Brain microvascular endothelial cell (primary cell): ENCODE data around the gene CDCP1.
"Not testable (repeated sequence)": the region's sequence is repeated elsewhere in the genome, so short reads cannot be mapped to it uniquely, and the experiment has no call there.

Experiments used
- DNase-seq: peaks from one replicate; pipeline ENCODE4 v3.0.0-alpha.2; 2020
- H3K27ac ChIP-seq: fragments of 250-450 bp; sonication (Bioruptor Pico); 2 replicates; pipeline ENCODE4 v1.5.1; 2020; ENCODE audit warnings: mild to moderate bottlenecking, moderate library complexity
- H3K27me3 ChIP-seq: fragments of 250-450 bp; sonication (Bioruptor Pico); replicated peaks from 2 replicates; pipeline ENCODE4 v1.5.1; 2020; ENCODE audit warnings: mild to moderate bottlenecking
- H3K36me3 ChIP-seq: fragments of 250-450 bp; sonication (Bioruptor Pico); replicated peaks from 2 replicates; pipeline ENCODE4 v1.5.1; 2020; ENCODE audit warnings: mild to moderate bottlenecking
- H3K4me3 ChIP-seq: 2 replicates; pipeline ENCODE4 v1.5.1; 2011; ENCODE audit warnings: low read depth, mild to moderate bottlenecking, control low read depth, low read length, moderate library complexity
- in situ Hi-C: cut with HindIII; loops from 2 replicates; pipeline ENCODE4 v1.10.0; 2017; ENCODE audit warnings: low sequenced_read_pairs, low pct_ligation_motif_present
- TF ChIP-seq, protein P1 (sequence below): IDR thresholded peaks from 2 replicates; pipeline ENCODE4 v1.5.1; 2011; ENCODE audit warnings: low read depth, mild to moderate bottlenecking, moderate library complexity, low read length, control low read depth, inconsistent platforms; ENCODE audit errors: missing control alignments

The CDCP1 gene

DNA sequence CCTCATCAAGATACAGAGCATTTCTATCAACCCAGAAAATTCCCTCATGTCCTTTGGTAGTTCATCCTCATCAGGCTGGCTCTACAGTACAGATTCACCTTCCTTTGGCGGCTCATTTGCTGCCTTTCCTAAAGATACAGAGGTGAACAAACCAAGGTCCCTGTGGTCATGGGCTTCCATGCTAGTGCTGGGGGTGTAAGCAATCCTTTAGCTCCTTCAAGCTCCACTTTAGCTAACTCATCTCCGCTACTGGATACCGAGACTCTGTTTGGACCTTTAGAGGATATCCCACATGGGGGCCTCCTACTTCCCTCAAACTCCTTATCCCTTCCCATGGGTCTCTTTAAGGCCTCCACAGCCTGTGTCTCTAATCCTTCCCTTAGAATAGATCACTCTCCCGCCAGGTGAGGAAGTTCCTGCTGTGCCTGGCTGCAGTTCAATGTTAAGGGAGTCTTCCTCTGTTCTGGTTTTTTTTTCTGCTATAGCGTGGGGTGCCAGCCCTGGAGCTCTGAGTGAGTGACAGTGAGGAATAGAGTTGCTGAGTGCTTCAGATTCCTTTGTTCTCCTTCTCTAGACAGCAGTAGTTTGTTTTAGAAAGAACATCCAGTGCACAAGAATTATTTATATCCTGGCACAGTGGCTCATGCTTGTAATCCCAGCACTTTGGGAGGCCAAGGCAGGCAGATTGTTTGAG lies 89.4 kb downstream of the CDCP1 start:
- TF ChIP-seq, protein P1, sequence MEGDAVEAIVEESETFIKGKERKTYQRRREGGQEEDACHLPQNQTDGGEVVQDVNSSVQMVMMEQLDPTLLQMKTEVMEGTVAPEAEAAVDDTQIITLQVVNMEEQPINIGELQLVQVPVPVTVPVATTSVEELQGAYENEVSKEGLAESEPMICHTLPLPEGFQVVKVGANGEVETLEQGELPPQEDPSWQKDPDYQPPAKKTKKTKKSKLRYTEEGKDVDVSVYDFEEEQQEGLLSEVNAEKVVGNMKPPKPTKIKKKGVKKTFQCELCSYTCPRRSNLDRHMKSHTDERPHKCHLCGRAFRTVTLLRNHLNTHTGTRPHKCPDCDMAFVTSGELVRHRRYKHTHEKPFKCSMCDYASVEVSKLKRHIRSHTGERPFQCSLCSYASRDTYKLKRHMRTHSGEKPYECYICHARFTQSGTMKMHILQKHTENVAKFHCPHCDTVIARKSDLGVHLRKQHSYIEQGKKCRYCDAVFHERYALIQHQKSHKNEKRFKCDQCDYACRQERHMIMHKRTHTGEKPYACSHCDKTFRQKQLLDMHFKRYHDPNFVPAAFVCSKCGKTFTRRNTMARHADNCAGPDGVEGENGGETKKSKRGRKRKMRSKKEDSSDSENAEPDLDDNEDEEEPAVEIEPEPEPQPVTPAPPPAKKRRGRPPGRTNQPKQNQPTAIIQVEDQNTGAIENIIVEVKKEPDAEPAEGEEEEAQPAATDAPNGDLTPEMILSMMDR: no peak
- no peak overlapping the region for H3K27ac ChIP-seq
- in situ Hi-C loops: no loop called here
- no peak for DNase-seq
- no peaks in the 10 kb centered on the region for H3K36me3 ChIP-seq
- H3K4me3 ChIP-seq: no peak overlapping the region
- no peaks in the 10 kb centered on the region for H3K27me3 ChIP-seq

DNA sequence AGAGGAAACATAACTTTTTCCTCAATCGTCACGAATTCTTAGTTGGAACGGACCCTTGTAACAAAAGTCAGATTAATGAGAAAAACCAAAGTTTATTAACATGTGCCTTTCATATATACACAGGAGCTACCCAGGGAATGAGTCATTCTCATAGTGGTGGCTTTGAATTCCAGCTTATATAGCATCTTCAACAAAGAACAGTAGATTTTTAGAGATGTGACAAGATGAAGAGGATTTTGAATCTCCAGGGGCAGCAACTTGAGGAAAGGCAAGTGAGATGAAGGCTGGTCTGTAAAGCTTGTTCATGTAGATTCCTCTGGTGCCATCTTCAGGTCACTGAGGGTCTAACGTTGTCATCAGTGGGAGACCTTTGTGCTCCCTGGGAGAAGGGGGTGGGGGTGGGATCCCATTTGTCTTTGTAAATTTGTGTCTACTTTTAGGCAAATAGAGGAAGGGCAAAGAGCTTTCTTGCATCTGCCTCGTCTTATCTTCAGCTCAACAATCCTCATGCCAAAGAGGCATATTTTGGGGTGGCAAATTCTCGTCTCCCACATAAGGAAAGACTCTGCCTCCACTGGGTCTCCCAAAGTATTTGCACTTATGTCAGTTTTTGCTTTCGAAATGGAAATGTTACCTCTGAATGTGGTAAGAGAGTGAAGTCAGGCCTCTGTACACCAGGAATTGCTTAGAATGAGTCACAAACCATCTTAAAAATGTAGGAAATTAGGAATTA lies 90.6 kb downstream of the CDCP1 start:
- in situ Hi-C loops: no loop called here
- H3K4me3 ChIP-seq: no peak overlapping the region
- H3K36me3 ChIP-seq: no peaks in the 10 kb centered on the region
- H3K27ac ChIP-seq: peak overlapping the region; percentile 40
- TF ChIP-seq, protein P1: peak; percentile 15
- no peaks in the 10 kb centered on the region for H3K27me3 ChIP-seq
- DNase-seq: no peak

DNA sequence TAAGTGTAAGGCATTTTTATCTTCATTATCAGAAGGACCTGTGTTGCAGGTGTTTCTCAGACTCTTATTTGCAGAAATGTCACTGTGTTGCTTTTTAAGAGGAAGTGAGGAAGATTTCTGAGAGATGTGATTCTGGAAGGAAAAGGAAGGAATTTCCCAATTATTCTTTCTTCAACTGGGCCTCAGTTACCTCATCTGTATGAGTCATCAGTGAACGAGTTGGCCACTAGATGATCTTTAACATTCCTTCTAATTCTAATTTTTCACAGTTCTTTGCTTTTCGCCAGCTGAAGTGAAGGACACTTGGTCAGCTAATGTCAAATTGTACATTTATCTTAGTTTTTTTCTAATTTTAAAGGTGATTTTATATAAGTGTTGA lies 91.2 kb downstream of the CDCP1 start:
- Histone ChIP-seq H3K27me3 (no peaks in the 10 kb centered on the region), H3K27ac (peak overlapping the region; percentile 40), H3K4me3 (no peak overlapping the region), H3K36me3 (no peaks in the 10 kb centered on the region)
- TF ChIP-seq, protein P1: no peak
- DNase-seq: no peak
- in situ Hi-C loops: no loop called here

DNA sequence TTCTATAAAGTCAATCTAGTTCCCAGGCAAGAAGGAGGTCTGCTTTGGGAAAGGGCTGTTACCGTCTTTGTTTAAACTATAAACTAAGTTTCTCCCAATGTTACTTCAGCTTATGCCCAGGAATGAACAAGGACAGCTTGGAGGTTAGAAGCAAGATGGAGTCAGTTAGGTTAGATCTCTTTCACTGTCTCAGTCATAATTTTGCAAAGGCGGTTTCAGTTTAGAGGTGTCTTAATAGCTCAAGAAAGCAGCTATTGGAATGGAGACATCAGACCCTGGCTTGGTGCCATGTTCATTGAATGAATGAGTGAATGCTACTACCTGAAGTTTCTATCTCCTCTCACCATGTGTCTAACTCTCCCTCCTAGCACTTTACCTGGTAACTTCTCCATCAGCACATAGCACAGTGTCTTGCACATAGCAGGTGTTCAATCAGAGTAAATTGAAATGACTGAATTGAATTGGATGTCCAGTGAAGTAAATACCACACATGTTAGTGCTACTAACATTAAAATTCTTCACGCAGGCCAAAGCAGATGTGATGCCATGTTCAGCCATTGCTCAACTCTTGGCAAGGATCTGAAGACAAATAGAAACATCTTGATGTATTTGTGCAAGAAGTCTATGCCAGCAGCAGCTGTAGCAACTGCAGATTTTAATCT lies 91.9 kb downstream of the CDCP1 start:
- in situ Hi-C loops: no loop called here
- TF ChIP-seq, protein P1: no peak
- H3K27ac ChIP-seq: peak overlapping the region; percentile 40

DNA sequence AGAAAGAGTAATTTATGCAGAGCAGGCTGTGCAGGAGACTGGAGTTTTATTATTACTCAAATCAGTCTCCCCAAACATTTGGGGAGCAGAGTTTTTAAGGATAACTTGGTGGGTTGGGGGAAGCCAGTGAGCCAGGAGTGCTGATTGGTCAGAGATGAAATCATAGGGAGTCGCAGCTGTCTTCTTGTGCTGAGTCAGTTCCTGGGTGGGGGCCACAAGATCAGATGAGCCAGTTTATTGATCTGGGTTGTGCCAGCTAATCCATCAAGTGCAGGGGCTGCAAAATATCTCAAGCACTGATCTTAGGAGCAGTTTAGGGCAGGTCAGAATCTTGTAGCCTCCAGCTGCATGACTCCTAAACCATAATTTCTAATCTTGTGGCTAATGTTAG lies 92.4 kb downstream of the CDCP1 start:
- in situ Hi-C loops, DNase-seq, H3K27ac ChIP-seq: not testable (repeated sequence)

More for the DNA sequence above, 91.9 kb downstream of the CDCP1 start:
- no peak overlapping the region for H3K4me3 ChIP-seq
- no peaks in the 10 kb centered on the region for H3K36me3 ChIP-seq
- DNase-seq: no peak
- no peaks in the 10 kb centered on the region for H3K27me3 ChIP-seq

DNA sequence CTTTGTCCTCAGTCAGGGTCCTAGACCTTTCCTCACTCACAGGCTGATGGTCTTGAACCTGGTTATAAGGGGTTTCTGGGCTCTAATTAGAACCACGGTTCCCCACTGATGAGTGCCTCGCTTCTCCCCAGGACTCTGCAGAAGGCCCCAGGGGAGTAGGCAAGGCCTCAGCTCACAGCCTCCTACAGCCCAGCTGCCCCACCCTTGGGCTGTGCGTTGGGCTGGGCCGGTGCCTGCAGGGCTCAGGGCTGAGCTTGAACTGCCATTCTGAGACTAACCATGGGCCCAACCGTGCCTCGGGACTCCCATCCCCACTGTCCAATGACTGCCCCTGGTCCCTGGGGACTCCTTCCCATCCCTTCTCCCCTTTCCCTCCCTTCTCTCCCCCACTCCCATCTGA lies 94.5 kb downstream of the CDCP1 start:
- in situ Hi-C loops: no loop called here
- TF ChIP-seq, protein P1: no peak
- no peak overlapping the region for H3K27ac ChIP-seq
- no peak overlapping the region for H3K4me3 ChIP-seq
- no peaks in the 10 kb centered on the region for H3K27me3 ChIP-seq
- no peaks in the 10 kb centered on the region for H3K36me3 ChIP-seq
- DNase-seq: no peak

More for the DNA sequence above, 92.4 kb downstream of the CDCP1 start:
- H3K4me3 ChIP-seq, H3K36me3 ChIP-seq, H3K27me3 ChIP-seq: not testable (repeated sequence)
